ENCODE measurements around the gene ENTPD6.

GRCh38 chr20:25239387-25240370 lies 44.2 kb downstream of the ENTPD6 start:
- TF ChIP-seq CTCF (conservative IDR thresholded peaks at IDR 0.05; ENCODE audit: low read depth, low read length) (no peak), EZH2 (IDR thresholded peaks at IDR 0.05; ENCODE audit: low read length, unreplicated experiment) (no peak), EZH2phosphoT487 (IDR thresholded peaks at IDR 0.05; ENCODE audit: borderline replicate concordance, low read length) (no peak)
